Activated effector memory CD4-positive, alpha-beta T cell treated with Interleukin-2 at 50 U/mL for 16 hours (primary cell): Measurements from ENCODE around the gene CRYGD.
"Not testable (repeated sequence)": the region's sequence is repeated elsewhere in the genome, so short reads cannot be mapped to it uniquely, and the experiment has no call there.

Experiments used
- DNase-seq: peaks from one replicate; pipeline ENCODE4 v3.0.0-alpha.2; 2020

The CRYGD gene

DNA sequence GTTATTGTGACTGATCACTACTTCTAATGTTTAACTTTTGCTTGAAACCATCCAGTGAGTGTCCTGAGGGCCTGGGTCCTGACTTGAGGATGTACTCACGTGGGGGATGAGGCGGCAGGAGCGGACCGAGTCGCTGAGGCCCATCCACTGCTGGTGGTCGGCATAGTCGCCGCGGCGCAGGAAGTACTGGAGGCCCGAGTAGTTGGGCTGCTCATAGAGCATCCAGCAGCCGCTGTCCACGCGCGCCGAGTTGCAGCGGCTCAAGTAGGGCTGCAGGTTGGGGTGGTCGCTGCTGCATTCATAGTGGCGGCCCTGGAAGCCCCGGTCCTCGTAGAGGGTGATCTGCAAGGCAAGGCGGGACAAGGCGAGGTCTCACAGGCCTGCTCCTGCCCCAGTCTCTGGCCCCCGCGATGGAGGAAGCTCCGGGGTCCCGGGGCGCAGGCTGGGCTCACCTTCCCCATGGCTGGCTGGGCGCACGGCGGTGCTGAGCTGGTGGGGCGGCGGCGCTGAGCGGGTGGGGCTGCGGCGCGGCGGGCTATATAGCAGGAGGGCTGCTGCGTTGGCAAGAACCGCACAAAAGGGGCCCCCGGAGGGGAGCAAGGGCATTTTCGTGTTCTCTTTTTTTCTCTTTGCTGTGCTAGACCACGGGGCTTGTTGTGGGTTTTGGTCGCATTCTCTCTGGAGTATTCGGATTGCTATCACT is at the start of gene CRYGD:
TSS of gene CRYGD (minus strand) at position 512 of the 703 bp plus-strand sequence. CDS start at position 461, 51 bp downstream.
- not testable (repeated sequence) for DNase-seq

DNA sequence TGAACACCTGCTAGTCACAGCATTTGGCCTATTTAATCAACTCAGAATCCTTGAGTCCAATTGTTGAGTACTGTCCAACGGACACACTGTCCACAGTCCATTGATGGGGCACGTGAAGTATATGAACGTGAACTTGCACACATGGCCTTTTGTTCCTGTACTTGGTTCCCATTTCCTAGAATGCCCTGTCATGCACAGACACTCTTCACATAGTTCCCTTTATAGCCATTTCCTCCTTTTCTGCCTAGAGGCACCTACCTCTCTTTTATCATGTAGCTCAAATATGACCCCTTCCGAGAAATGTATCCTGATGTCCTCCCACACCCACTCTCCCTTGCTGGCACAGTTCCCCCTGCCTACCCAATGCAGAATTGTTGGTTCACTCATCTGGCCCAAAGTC is 47.8 kb upstream of the CRYGD start:
- DNase-seq: no peak

DNA sequence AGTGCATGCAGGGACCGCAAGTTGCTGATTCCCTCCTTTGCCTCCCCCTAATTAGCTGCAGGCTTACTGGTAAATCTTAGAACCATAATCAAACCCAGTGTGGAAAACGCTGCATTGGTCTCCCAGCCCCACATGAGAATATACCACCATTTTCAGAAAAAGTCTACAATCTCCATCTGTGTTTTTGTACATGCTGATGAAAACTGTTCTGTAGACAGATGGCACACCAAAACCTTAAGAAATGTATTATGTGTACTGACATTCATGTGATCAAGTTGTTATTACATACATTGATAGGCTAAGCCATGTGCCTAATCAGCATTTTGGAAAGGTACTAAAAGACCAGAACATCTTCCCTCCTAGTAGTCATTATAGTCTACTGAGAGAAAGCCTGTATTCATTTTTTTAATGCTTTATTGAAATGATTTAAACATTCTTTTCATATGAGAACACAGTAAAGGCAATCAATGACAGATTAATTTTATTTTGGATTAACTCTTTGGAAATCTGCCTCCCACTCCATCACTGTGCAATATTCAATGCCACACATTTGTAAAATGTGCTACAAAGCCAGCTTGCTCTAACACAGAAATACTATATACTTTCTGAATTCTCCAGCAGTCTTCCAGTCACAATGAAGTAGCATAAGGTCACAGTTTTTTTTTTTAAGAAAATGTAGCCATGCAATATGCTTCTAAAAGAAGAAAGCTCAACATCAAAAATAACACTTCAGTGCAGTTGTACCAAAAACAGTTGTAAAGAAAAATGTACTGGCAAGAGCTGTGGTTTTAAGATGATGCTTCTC is 40.8 kb upstream of the CRYGD start:
- no peak for DNase-seq

DNA sequence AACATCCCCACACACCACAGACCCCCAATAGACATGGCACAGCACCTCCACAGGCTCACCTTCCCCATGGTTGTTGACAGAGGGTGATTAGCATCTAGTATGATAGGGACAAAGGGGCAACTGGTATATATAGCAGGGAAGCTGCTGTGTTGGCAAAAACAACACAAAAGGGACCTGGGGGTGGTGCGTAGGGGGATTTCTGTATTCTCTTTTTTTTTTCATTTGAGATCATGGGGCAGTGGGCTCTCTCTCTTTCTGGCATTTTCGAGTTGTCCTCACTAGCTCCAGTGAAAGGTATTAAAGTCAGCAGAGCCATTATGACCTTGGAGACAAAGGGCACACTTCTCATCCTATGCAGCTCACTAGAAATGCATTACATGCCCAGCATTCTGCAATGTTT is 39.2 kb upstream of the CRYGD start, which contains the start of gene CRYGA:
TSS of gene CRYGA (minus strand) at position 101 of the 400 bp plus-strand sequence. CDS start at position 68, 33 bp downstream.
- DNase-seq: no peak

DNA sequence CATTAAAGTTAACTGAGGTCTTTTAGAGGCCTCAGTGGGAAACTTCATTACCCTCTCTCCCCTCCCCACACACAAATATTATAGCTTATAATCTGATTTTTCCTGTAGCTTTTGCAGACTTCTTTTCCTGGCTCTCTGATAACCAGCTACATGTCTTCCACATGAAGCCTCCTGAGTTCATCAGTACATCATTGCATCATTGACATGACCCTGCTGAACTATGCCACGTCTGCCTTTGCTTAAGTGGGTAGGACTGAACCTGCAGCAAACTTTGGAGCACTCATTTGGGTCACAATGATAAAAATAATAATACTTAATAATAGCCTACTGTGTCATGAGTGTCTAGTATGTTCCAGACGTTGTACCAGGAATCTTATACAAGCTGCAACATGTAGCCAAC is 32.1 kb upstream of the CRYGD start:
- no peak for DNase-seq

DNA sequence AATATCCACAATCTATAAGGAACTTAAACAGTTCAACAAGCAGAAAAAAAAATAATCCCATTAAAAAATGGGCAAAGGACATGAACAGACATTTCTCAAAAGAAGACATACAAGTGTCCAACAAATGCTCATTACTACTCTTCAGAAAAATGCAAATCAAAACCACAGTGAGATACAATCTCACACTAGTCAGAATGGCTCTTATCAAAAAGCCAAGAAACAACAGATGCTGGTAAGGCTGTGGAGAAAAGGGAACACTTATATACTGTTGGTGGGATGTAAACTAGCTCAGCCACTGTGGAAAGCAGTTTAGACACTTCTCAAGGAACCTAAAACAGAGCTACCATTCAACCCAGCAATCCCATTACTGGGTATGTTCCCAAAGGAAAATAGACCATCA is 28.8 kb upstream of the CRYGD start:
- DNase-seq: no peak

DNA sequence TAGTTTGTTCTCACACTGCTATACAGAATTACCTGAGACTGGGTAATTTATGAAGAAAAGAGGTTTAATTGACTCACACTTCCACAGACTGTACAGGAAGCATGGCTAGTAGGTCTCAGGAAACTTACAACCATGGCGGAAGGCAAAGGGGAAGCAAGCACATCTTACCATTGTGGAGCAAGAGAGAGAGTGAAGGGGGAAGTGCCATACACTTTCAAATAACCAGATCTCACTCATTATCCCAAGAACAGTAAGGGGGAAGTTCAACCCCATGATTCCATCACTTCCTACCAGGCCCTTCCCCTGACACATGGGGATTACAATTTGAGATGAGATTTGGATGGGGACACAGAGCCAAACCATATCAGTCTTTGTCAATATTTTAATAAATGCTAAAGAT is 26.6 kb upstream of the CRYGD start:
- DNase-seq: no peak

DNA sequence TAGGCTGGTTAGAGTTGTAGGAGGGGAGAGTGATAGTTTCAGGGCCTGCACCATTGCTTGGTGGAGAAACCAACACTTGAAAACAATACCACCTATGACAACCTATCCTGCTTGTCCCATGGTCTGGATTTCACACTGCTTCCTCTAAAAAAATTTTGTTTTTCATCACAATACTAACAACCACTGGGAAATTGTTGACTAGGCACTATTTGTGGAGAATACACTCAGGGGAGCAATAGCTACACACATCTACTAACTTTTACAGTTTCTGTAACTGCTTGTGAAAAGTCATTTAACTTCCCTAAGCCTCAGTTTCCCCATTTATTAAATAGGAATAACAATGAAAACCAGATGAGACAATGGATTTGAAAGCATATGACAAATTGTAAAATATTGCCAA is 25.8 kb upstream of the CRYGD start:
- no peak for DNase-seq

DNA sequence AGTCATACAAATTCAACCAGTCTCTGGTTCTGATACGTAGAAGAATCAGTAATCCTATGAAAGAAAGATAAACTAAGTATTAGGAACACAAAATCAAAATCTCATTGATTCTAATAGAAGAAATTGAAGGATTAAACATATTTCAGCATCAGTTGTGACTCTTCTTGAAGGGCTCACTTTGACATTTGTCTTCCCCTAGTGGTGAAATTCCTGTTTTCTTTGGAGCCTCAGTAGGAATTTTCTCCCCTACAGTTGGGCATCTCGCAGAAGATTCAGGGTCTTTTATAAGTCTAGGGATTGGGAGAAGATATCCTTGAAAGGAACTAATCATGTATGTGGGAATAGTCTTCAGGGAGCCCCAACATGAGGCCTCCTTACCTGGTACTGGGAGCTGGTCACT is 24.5 kb upstream of the CRYGD start:
- DNase-seq: no peak

DNA sequence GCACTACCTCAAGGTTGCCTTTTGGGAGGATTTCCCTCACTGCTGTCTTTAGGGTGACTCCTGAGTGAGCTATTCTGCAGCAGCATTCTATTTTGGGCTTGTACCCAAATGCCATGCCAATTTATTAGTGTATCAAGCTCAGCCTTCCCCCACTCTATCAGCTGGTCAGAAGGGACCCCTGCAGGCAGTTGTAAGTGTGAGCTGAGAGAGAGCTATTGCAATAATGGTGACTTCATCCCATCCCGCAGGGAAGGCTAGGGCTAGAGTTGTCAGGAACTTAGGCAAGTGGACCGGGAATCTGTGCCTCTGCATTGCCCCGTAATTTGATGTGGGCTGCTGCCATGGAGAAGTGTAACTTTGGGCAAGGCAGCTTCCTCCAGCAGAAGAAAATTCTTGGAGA is 23.4 kb upstream of the CRYGD start:
- DNase-seq: no peak

DNA sequence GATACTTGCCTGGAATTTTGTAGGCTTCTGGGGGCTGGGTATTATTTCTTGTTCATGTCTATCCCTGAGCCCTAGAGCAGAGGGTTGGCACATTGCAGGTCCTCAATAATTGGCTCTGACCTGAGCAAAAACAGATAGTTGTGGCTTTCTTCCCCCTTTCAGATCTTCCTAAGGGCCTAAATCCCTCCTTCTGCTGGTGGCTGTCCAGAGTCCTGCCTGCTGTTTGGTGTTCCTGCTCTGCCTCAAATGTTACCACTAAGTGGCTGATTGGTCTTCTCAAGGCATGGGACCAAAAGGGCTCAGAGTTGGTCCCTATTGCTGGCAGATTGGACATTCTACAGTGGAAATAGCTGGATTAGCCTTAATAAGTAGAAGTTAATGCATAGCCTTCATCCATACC is 22.7 kb upstream of the CRYGD start:
- DNase-seq: no peak

DNA sequence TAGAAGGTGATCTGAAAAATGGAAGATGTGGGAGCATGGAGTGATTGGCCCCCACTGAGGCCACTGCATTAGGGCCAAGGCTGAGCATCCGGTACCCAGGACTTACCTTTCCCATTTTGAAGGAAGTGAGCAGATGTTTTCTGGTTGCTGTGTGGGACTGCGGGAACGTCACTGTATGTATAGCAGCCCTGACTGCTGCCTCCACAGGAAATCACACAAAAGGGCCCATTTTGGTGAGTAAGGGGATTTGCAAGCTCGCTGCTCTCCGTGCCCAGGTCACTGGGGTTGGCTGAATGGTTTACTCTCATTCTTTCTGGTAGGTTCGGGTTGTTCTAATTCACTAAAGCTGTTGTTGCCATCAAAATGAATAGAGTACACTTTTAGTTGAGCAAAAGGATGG is 21.7 kb upstream of the CRYGD start, which contains the start of gene CRYGB:
TSS of gene CRYGB (minus strand) at position 153 of the 400 bp plus-strand sequence. CDS start at position 115, 38 bp downstream.
- DNase-seq: no peak

DNA sequence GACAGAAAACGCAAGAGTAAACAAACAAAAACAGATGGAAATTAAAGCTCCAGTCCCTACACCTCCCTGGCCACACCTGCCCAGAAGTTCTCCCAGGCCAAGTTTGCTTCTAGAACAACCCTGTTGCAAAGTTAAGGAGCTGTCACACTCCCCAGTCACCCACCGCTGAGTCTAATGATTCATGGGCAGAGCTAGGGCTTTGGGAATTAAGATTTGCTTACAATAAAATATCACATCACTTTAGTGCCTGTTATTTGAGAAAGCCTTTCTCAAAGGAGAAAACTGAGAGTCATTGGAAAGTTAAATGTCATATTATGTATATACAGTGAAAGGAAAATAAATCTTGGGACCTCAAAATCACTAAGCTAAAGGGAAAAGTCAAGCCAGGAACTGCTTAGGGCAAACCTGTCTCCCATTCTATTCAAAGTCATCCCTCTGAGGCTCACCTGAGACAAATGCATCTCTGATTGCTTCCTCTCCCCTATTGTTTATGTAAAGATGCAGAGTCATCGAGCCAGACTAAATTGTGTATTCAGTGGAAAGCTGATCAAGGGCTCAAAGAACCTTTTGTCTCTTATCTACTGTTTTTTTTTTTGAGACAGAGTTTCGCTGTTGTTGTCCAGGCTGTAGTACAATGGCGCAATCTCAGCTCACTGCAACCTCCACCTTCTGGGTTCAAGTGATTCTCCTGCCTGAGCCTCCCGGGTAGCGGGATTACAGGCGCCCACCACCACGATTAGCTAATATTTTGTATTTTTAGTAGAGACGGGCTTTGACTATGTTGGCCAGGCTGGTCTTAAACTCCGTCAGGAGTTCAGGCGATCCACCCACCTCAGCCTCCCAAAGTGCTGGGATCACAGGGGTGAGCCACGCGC is 18.8 kb upstream of the CRYGD start:
- DNase-seq: no peak

DNA sequence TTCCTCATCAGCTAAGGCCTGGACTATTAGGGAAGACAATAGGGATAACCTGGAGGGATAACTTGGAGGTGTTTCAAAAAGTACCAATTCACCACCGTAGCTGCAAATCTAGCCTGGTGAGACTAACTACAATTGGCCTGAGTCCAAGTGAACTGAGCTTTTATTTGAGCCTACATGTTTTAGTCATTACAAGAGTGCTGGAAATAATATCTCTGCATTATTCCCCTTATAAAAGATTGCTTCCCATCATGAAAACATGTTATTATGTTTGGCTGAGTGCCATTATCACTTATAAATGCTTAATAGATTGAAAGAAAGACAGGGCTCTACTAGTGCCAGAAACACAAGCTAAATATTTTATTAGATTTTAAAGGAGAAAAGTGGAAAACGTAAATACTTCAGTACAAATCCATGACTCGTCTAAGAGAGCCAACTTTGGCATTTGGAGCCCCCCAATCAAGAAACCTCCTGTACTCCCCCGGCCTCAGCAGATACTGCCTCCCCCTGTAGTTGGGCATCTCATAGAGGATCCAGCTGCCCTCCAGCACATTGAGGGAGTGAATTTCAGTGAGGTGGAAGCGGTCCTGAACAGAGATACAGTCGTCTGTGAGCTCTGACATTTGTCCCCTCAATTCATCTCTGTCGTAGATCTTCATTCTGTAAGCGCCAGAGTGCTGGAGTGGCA is 18.1 kb upstream of the CRYGD start:
- DNase-seq: no peak

DNA sequence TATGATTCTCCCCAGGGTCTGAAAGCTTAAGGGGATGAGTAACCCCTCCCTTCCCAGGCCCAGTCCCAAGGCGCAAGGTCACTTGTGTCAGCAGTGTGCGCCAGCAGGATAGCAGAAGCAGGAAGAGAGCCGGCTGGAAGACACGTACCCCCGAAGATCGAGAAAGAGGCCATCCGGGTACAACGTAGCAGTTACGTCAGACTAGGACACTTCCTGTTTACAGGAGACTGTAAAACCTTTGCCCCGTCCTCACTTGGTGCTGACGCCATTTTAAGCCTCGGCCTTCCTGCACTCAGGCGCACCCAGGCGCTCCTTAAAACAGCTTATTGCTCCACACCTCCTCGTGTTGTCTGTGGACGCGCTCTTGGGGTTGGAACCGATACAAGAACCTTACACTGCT is 15.1 kb upstream of the CRYGD start:
- no peak for DNase-seq

DNA sequence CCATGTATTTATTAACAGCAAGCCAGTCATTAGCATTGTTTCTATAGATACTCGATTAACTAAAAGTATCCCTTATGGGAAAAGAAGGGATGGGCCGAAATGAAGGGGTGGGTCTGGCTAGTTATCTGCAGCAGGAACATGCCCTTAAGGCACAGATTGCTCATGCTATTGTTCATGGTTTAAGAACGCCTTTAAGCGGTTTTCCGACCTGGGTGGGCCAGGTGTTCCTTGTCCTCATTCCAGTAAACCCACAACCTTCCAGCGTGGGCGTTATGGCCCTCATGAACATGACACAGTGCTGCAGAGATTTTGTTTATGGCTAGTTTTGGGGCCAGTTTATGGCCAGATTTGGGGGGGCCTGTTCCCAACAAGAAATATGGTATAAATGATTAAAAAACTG is 14.0 kb upstream of the CRYGD start:
- not testable (repeated sequence) for DNase-seq

DNA sequence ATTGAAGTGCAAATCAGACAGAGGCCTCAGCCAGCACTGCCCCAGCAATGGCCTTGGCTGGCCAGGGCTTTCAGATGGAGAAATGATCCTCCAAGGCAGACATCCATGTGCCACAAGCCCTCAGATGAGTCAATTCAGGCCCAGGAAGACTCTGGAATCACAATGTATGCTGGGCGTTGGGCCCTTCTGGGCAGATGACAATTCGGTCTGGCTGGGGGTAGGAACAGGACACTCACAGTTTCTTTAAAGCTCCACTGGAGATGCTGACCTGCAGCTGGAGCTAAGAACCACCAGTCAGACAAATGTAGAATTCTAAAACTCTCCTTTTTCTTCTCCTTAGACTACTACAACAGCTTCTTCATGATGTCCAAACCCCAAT is 12.4 kb upstream of the CRYGD start:
- DNase-seq: no peak

DNA sequence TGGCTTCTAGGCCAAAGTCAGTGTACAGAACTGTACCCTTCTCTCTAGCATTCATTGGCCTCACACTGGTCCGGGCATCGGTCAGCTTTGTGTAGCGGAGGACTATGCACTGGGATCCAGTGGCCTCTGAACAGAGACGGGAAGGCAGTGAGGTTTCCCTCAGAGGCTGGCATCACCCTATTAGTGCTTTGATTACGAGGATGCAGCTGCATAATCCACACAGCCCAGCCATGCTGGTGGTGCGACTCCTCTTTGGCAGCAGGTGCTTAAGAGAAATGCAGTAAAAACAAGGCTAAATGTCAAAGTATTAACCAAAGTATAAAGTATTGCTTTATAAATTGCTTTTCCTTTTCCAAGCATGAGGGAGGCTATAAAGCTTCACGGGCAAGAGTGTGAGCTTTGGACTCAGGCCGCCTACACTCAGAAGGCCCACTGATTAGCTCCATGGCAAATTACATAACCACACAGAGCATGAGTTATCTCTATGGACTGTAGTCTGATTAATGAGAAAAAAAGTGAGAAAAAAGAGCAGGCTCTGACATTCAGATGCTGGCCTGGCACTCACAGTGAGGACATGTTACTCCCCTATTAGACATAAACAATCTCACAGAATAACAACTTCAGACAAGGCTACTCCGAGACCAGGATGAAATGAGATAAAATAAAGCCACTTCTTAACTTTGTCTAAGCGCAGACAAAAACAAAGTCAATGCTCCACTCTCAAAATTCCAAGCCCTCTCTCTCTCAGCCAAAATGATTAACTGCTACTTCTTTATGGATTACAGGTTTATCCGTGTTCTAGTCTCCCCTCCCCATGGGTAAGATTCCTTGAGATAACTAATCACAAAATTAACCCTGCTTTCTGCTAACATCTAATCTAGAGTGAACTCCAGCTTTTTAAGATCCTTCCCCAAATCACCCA is 11.7 kb upstream of the CRYGD start:
- no peak for DNase-seq

DNA sequence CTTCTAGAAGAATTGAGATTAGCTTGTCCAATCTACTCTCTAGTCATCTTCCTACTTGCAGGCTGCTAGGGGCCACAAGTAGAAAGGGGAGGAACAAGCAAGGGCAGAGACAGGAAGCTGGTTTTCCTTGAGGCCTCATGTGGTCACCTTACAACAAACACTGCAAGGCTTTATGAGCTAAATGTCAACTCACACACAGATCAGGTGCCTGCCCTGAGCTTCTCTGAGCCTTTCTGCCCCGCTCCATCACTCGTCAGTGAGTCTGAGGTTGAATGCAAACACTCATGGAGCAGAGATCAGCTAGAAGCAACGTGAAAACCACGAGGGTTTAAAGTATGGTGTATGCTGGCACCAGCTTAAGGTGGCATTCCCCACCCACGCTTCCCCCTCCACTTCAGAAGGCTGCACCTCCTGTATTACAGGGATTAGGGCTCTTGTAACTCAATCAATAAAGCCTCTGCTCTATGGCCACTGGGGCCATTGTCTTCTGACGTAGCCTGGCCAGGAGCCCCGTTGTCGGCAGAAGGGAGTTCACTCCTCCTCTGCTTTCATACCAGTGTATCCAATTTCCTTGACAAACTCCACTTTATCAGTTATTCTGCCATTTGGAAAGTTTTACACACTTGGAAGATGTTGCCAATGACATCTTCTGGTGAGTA is 10.7 kb upstream of the CRYGD start:
- DNase-seq: no peak

DNA sequence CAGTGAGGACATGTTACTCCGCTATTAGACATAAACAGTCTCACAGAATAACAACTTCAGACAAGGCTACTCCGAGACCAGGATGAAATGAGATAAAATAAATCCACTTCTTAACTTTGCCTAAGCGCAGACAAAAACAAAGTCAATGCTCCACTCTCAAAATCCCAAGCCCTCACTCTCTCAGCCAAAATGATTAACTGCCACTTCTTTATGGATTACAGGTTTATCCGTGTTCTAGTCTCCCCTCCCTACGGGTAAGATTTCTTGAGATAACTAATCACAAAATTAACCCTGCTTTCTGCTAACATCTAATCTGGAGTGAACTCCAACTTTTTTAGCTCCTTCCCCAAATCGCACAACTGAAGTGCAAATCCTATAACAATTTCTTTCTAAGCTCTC is 6.4 kb upstream of the CRYGD start:
- no peak for DNase-seq
